Esophagus squamous epithelium (tissue), 4 donors: ENCODE data around the gene FGFBP2.

ENCODE experiments used
- POLR2A ChIP-seq, 4 donors: fragments of 450-650 bp; IDR thresholded peaks; one replicate each; pipeline ENCODE4 v1.6.1; 2017; ENCODE audit warnings: antibody characterized with exemption in 4 of 4, mild to moderate bottlenecking in 4 of 4, moderate library complexity in 3 of 4
- TF ChIP-seq, protein P1 (sequence below), 6 experiments: fragments of 450-650 bp in 4 of 6; fragments of 200-600 bp in 2 of 6; sonication (generic) in 2 of 6; IDR thresholded peaks; one replicate each; pipeline ENCODE4 v1.5.1; 2016 to 2019; ENCODE audit warnings: antibody characterized with exemption in 6 of 6, mild to moderate bottlenecking in 4 of 6, moderate library complexity in 4 of 6

DNA sequence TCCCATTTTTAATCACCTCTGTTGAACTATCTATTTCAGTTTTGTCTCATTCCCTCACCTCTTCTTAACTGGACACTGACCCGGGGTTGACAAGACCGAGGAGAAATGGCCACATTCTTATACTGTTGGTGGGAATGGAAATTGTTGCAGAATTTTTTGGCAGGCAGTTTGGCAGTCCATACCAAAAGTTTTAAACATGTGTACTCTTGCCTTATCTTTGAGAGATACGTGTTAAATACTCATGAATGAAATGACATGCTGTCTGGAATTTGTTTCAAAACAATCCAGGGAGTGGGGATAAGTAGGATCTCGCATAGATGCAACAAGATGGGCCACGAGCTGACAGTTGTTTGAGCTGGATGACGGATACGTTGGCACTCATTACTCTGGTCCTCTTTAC is 36.5 kb downstream of the FGFBP2 start:
- no peak for TF ChIP-seq POLR2A (IDR thresholded peaks at IDR 0.05)
- TF ChIP-seq, protein P1, sequence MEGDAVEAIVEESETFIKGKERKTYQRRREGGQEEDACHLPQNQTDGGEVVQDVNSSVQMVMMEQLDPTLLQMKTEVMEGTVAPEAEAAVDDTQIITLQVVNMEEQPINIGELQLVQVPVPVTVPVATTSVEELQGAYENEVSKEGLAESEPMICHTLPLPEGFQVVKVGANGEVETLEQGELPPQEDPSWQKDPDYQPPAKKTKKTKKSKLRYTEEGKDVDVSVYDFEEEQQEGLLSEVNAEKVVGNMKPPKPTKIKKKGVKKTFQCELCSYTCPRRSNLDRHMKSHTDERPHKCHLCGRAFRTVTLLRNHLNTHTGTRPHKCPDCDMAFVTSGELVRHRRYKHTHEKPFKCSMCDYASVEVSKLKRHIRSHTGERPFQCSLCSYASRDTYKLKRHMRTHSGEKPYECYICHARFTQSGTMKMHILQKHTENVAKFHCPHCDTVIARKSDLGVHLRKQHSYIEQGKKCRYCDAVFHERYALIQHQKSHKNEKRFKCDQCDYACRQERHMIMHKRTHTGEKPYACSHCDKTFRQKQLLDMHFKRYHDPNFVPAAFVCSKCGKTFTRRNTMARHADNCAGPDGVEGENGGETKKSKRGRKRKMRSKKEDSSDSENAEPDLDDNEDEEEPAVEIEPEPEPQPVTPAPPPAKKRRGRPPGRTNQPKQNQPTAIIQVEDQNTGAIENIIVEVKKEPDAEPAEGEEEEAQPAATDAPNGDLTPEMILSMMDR (IDR thresholded peaks at IDR 0.05) = no peak
